Measurements from ENCODE around the gene F2R.
"Not testable (repeated sequence)": the region's sequence is repeated elsewhere in the genome, so short reads cannot be mapped to it uniquely, and the experiment has no call there.

F2R gene

DNA sequence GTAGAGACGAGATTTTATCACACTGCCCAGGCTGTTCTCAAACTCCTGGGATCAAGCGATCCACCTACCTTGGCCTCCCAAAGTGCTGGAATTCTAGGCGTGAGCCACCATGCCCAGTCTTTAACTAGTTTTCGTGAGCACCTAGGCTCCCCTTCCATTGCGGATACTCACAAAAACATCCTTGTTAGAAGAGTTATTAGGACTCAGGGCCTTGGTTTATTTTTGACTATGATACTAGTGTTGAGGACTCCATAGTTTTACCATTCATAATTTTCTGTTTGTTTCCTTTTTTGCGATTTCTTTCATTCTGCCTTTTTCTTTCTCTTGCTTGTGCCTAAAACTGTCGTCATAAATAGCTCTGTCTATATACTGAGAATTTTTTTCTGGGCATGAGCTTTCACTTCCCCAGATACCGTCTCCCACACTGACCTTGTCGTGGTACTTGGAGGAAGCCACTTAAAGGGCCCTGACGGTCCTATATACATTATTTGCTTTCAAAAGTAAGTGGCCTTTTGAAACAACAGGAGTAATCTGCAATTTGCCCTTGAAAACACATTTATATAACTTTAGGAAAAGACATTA lies 5.2 kb downstream of the F2R start:
- DNase-seq: no peak

DNA sequence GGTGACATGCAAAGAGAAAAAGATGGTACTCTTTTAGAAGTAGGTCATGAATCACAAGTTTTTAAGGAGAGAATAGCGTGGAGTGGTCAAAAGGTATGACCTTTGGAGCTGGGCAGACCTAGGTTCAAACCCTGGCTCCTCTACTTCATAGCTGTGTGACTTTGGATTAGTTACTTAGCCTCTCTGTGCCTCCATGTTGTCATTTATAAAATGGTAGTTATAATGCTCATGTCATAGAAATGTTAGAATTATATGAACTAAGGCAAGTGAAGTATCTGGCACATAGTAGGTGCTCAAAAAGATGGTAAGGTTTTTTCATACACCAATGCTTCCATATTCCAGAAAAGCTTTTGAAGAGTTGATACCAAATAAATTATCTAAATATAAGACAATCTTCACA lies 7.3 kb downstream of the F2R start:
- DNase-seq: no peak

DNA sequence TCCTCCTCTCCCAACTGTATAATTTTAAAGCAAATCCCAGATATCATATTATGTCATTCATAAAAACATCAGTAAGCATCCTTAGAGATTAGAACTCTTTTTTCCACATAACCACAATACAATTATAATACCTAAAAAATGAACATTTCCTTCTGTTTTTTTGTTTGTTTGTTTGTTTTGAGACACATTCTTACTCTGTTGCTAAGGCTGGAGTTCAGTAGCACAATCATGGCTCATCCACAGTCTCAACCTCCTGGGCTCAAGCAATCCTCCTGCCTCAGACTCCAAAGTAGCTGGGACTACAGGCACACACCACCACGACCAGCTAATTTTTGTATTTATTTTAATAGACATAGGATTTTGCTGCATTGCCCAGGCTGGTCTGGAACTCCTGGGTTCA lies 8.0 kb downstream of the F2R start:
- DNase-seq: no peak

DNA sequence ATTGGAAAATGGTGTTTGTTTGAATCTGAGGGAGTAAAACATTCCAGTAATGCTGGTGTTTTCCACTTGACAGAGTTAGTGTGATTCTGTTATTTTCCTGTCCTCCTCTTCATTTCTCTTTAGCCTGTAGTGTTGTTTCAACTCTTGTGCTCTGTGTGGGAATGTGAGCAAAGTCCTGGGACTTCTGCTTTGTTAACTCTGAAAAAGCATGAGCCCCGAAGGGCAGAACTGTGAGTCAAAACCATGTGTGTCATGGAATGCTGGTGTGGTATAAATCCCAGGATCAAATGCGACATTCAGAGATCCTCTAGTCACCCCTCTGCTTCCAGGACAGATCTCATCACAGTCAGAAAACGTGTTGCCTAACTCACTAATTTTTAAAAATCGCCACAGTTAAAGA lies 8.9 kb downstream of the F2R start:
- no peak for DNase-seq

DNA sequence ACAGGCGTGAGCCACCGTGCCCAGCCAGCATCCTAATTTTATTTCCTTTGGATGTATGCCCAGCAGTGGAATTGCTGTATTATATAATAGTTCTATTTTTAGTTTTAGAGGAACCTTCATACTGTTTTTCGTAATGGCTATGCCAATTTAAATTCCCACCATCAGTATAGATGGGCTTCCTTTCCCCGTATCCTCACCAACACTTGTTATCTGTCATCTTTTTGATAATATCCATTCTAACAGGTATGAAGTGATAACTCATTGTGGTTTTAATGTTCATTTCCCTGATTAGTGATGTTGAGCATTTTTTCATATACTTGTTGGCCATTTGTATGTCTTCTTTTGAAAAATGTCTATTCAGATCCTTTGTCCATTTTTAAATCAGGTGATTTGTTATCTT lies 13.0 kb downstream of the F2R start:
- DNase-seq: no peak

DNA sequence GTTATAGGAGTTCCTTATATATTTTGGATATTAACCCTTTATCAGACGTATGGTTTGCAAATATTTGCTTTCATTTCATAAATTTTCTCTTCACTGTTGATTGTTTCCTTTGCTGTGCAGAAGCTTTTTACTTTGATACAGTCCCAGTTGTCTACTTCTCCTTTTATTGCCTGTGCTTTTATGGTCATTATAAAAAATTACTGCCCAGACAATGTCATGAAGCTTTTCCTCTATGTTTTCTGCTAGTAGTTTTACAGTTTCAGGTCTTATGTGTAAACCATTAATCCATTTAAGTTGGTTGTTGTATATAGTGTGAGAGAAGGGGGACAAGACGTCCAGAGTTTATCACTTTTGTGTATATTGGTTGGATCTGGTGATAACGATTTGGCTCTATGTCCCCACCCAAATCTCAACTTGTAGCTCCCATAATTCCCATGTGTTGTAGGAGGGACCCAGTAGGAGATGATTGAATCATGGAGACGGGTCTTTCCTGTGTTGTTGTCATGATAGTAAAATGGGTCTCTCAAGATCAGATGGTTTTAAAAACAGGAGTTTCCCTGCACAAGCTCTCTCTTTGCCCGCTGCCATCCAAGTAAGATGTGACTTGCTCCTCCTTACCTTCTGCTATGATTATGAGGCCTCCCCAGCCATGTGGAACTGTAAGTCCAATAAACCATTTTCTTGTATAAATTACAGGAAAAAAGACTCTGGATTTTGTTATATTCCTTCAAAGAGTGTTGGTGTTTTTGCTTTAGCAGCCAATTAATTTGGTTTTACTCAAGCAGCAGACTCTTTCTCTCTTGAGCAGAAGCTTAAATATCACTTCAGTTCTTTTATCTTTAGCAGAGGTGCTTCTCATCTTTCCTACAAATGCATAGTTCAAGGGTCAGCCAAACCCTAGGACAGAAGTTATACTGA lies 13.7 kb downstream of the F2R start:
- DNase-seq: no peak

DNA sequence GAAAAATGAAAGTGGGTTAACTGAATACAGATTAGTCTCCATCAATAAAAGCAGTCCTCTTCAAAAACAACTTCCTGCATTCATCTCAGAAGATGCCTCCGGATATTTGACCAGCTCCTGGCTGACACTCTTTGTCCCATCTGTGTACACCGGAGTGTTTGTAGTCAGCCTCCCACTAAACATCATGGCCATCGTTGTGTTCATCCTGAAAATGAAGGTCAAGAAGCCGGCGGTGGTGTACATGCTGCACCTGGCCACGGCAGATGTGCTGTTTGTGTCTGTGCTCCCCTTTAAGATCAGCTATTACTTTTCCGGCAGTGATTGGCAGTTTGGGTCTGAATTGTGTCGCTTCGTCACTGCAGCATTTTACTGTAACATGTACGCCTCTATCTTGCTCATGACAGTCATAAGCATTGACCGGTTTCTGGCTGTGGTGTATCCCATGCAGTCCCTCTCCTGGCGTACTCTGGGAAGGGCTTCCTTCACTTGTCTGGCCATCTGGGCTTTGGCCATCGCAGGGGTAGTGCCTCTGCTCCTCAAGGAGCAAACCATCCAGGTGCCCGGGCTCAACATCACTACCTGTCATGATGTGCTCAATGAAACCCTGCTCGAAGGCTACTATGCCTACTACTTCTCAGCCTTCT lies 16.6 kb downstream of the F2R start:
- peak in 1 of 2 donors; percentile 39 for DNase-seq

DNA sequence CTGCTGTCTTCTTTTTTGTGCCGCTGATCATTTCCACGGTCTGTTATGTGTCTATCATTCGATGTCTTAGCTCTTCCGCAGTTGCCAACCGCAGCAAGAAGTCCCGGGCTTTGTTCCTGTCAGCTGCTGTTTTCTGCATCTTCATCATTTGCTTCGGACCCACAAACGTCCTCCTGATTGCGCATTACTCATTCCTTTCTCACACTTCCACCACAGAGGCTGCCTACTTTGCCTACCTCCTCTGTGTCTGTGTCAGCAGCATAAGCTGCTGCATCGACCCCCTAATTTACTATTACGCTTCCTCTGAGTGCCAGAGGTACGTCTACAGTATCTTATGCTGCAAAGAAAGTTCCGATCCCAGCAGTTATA lies 17.1 kb downstream of the F2R start:
- peak; percentile 59 to 77 for DNase-seq

DNA sequence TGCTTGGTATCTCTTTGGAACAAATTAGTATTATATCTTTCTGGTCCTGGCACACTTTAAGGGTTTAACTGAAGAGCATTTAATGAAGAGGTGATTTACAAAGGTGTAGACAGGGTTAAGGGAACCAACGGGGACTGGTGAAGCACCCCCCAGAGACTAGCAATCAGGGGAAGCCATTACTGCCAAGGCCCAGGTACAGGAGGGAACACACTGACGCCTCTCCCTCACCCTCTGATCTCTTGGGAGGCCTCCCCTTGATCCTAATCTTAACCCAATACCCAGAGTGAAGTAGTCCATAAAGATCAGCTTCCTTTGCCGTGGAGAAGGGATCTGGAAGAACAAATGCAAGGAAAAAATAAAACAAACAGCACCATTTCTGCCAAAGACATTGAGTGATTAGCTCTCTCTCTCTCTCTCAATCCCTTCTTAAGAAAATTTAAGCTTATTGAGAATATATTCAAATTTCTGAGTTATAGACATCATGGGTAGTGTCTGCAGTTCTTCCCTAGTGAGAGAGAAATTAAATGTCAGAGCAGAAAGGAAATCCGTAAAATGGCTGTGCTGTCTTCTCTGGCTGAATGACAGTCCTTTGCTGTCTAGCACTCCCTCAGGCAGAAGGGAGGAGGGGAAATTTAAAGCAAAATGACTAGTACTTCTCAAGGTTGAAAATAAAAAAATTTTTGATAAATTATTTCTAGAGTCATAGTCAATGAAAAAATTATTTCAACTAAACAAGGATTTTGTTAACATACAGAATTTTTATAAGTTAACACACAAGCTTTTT lies 20.0 kb downstream of the F2R start:
- DNase-seq: peak in 1 of 2 donors; percentile 22

DNA sequence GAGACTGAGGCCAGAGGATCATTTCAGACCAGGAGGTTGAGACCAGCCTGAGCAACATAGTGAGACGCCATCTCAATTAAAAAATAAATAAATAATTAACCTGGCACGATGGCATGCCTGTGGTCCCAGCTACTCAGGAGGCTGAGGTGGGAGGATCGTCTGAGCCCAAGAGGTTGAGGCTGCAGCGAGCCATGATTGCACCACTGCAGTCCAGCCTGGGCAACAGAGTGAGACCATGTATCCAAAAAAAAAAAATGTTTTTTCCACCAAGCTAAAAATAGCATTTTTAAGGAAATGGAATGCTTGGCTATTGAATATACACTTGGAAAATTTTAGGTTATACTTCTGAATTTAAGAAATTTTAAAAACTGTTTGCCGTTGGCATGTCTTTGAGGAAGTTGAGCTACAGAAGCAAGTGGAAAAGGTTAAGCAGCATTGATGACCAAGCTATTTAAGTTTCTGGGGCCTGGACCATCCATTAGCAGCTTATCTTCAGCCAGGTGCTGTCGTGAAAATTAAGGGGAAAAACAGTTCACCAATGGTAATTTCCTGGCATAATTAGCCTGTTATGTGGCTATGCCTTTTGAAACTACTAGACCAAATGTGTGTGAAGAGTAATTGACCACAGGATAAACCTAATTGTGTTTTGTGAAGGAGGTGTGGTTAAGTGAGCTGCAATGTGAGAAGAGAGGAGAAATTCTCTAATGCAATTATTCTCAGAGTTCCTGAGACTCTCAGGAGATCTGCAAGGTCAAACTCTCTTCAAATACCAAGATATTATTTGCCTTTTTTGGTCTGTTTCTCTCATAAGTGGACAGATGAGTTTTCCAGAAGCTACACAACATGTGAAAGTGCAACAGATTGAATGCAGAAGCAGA lies 21.0 kb downstream of the F2R start:
- peak in 1 of 2 donors; percentile 51 for DNase-seq

DNA sequence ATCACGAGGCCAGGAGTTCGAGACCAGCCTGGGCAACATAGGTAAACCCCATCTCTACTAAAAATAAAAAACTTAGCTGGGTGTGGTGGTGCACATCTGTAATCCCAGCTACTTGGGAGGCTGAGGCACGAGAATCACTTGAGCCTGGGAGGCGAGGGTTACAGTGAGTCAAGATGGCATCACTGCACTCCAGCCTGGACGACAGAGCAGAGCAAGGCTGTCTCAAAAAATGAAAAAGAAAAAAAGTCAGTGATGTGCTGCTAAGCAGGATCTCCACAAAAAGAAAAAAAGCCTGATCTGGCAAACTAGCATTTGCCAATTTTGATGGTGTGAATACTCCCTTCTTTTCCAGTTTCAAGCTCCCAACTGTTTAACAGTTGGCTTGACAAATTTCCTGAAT lies 21.9 kb downstream of the F2R start:
- DNase-seq: no peak

DNA sequence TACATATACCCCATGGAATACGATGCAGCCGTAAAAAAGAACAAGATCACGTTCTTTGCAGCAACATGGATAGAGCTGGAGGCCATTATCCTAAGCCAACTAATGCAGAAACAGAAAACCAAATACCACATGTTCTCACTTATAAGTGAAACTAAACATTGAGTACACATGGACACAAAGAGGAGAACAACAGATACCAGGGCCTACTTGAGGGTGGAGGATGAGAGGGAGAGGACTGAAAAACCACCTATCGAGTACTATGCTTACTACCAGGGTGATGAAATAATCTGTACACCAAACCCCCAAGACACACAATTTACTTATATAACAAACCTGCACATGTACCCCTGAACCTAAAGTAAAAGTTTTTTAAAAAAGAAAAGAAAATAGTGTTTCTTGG lies 25.6 kb downstream of the F2R start:
- DNase-seq: not testable (repeated sequence)

DNA sequence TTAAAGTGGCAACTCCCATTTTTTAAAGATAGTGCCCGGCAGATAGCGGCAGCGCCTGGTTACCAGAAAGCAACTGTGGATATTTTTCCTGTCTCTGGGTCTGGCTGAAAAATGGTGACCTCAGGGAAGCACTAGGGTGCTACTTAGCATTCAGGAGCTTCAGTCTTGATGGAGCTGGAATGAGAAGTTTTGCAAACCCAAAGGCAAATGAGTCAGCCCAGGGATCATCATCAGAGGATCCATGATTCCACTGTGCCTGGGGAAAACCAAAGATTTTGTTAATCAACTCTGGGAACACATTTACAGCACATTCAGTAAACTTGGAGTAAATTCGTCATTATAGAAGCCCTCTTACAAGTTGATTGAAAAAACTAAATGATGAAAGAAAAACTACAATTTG lies 26.7 kb downstream of the F2R start:
- no peak for DNase-seq

DNA sequence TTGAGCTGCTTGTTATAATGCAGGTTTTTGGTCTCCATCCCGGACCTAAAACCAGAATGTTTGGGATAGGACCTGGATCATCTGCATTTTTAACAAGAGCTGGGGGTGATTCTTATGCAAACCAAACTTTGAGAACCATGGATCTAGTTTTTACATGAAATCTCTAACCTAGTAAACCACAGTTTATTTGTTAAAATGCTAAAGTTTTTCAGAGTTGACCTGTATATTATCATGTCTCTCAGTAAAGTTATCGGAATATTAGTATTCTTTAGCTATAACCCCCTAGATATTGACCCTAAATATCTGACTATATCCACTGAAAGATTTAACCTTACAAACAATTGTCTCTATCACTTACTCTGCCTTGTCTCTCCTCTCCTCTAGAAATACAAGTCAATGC lies 28.7 kb downstream of the F2R start:
- DNase-seq: no peak

DNA sequence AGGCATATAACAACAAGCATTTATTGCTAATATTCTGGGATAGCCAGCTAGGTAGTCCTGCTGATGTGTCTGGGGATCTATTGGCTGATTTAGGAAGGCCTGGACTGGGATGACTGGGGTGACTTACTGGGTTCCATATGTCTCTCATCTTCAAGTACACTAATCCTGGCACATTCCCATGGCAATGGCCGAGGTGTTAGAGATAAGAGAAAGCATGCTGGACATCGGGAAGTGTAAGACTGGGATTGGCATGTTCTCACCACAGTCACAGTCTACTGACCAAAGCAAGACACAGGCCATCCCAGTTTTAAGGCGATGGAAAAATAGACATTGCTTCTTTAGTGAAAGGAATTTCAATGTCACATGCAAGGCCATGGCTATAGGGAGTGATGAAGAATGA lies 29.7 kb downstream of the F2R start:
- no peak for DNase-seq

DNA sequence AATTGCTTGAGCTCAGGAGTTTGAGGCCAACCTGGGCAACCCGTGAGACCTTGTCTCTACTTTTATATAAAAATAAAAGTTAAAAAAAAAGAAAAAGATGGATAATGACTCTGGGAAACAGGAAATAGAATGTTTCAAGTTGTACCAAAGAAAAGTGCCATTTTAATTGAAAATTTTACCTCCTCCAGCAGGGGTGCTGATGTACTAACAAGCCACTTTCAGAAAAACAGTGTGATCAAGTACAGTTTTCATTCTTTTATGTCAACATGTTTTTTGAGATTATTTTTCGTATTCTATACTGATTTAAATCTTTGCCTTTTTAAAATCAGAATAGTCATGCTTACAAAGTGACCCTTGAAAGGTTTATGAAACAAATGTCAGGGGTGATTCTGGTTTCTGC lies 30.8 kb downstream of the F2R start:
- no peak for DNase-seq

DNA sequence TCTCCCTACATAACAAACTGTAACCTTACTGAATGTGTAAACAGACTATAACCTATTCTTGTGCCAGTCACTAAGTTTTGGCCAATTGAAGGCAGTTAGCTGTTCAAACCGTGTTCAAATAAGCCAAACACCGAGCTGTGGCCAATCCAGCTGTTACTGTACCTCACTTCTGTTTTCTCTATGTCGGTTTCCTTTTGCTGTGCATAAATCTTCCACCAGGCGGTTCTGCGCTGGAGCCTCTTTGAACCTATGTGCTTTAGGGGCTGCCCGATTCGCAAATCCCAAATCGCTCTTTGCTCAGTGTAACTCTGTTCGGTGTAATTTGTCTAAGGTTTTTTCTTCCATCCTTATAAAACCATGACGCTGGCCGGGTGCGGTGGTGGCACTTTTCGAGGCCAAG lies 31.8 kb downstream of the F2R start:
- DNase-seq: no peak

DNA sequence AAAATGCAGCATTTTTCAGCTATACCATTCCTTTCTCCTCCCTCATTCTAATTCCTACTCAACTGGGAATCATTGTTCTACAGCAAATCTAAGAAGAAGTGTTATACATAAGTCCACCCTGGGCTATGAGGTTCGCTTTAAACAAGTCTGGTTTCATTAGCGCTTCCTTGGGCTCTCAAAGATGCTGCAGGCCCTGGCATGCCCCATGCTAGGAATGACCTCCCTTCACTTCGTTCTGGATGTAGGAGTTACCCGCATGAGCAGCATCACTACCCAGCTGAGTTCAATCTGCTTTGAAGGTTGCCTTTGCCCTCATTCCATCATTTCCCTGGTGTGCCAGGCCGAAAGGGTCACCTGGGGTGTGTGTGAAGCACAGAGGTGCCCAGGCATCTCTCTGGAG lies 35.4 kb downstream of the F2R start:
- DNase-seq: no peak

DNA sequence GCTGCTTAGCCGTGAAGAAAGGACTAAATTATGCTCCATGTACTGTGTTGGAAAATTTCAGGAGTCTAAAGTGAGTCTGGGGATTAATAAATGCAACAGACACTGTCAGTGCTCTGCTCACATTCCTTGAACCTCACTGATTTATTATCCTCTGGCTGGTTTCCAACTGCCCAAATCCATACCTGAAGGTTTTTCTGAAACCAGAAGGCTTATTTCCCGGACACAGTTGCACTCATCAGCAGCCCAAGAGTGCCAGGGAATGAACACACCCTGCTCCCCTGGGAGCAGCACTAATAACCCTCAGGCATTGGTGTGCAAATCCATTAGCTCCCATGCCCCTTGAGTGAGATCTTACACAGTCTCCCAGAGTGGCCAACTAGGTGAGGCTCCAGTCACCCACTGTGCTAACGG lies 38.7 kb downstream of the F2R start:
- DNase-seq: no peak

DNA sequence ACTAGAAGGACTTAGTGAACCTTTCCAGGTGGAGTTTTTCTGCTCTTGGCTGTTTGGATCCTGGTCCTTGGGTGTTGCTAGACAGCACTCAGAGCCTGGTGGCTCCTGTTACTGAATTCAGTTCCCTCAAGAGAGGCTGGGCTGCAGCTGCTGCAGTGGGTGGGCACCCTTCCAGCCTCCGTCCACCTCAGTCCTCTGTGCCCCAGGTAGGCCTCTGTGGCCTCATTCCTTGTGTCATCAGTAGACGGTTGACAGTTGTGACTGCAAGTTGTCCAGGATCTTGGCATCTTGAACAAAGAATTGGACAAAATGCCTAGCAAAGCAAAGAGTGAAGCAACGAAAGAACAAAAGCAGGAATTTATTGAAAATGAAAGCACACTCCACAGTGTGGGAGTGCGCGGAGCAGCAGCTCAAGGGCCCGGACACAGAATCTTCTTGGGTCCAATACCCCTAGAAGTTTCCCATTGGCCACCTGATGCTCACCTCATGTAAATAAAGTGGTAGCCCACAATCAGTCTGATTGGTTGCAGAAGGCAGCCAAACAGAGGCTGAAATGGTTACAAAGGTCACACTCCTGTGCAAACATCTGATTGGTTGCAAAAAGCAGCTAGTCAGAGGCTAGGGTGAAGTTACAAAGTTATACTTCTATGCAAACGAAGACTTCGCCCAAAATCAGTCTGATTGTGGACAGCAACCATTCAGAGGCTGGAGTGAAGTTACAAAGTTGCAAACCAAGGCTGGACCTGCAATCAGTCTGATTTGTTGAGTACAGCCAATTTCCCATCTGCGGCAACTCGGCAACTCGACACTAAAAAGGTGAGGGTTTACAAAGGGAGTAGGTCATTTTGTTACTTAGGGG lies 40.1 kb downstream of the F2R start:
- DNase-seq: no peak

DNA sequence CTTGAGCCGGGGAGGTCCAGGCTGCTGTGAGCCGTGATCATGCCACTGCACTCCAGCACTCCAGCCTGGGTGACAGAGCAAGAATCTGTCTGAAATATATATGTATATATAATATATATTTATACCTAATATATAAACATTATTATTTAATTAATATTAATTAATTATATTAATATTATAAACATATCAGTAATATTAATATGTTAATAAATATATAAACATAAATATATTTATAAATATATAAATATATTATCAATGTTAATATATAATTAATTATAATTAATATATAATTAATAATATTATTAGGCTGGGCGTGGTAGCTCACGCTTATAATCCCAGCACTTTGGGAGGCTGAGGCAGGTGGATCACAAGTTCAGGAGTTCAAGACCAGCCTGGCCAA lies 41.1 kb downstream of the F2R start:
- DNase-seq: no peak

Measured in CD4-positive, alpha-beta T cell treated with Interferon alpha-2 for 1 hour (primary cell).